ENCODE data around the gene VAV1.
A peak's percentile ranks its signal among the peaks of the same experiment; 100 is the strongest.
"Not testable (repeated sequence)": the region's sequence is repeated elsewhere in the genome, so short reads cannot be mapped to it uniquely, and the experiment has no call there.

Gene VAV1

DNA sequence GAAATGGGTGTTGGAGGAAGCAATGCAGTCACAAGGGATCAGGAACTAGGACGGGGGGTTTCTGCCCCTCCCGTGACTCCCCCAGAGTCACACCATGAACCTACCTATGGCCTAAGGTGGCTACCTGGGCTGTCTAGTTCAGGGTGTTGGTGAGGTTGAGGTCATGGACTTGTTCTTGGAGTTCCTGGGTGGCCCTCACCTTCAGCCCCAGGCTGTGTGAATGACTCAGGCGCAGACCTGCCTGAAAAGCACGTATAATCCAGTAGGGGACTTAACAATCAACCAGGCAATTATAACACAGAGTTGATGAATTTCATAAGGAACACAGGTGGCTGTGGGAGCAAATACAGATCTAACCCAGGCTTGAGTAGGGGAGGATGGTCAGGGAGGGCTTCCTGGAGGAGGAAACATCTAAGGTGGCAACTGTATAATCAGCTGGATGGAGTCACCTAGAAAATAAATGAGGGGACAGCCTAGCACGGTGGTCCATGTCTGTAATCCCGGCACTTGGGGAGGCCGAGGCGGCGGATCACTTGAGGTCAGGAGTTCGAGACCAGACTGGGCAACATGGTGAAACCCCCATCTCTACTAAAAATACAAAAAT, 89.3 kb downstream of the VAV1 start:
- DNase-seq (ENCODE audit: low read depth), result no peak
- H3K4me3 ChIP-seq (ENCODE audit: low read length), result no peak overlapping the region
- TF ChIP-seq, protein P1, sequence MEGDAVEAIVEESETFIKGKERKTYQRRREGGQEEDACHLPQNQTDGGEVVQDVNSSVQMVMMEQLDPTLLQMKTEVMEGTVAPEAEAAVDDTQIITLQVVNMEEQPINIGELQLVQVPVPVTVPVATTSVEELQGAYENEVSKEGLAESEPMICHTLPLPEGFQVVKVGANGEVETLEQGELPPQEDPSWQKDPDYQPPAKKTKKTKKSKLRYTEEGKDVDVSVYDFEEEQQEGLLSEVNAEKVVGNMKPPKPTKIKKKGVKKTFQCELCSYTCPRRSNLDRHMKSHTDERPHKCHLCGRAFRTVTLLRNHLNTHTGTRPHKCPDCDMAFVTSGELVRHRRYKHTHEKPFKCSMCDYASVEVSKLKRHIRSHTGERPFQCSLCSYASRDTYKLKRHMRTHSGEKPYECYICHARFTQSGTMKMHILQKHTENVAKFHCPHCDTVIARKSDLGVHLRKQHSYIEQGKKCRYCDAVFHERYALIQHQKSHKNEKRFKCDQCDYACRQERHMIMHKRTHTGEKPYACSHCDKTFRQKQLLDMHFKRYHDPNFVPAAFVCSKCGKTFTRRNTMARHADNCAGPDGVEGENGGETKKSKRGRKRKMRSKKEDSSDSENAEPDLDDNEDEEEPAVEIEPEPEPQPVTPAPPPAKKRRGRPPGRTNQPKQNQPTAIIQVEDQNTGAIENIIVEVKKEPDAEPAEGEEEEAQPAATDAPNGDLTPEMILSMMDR (conservative IDR thresholded peaks at IDR 0.05; ENCODE audit: low read length), result no peak

DNA sequence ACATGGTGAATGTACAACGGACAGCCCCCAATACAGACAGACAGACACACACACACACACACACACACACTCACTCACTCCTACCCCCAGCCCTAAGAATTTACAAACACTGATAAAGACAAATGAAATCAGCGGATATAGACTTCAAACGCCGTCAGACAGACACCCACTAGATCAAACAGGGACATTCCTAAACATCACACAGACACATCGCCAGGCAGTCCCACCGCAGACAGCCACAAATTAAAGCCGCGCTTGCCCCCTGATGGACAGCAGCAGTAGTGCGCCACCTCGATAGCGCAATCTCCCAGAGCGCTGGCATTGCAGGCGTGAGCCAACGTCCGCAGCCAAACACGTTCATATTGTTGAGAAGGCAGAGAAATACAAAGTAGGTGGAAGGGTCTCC, 90.2 kb downstream of the VAV1 start:
- H3K4me3 ChIP-seq (ENCODE audit: low read length), result peak overlapping the region; percentile 34; the same call in 1 of the 2 replicates
- TF ChIP-seq, protein P1 (conservative IDR thresholded peaks at IDR 0.05; ENCODE audit: low read length), result peak; percentile 87
- peak; percentile 73 for DNase-seq (ENCODE audit: low read depth)

DNA sequence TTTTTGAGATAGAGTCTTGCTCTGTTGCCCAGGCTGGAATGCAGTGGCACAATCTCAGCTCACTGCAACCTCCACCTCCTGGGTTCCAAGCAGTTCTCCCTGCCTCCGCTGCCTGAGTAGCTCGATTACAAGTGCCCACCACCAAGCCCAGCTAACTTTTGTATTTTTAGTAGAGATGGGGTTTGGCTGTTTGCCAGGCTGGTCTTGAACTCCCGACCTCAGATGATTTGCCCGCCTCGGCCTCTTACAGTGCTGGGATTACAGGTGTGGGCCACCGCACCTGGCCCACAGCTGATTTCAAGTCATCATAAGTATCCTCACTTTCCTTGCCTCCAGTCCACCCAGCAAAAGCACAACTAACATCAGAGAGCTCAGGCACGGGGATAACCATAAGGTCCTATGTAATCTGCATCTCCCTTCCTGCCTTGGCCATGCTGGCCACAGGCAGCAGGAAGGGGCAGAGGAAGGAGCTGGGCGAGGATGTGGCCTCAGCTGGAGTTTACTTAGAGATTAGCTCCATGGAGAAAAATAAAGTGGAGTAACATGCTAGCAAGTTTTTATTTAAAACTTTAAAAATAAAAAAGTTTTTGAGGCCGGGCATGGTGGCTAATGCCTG, 91.9 kb downstream of the VAV1 start:
- TF ChIP-seq, protein P1 (conservative IDR thresholded peaks at IDR 0.05; ENCODE audit: low read length), result no peak
- DNase-seq (ENCODE audit: low read depth), result no peak

GRCh38 chr19:6865849-6866248, 93.3 kb downstream of the VAV1 start:
- DNase-seq (ENCODE audit: low read depth), result no peak
- TF ChIP-seq, protein P1 (conservative IDR thresholded peaks at IDR 0.05; ENCODE audit: low read length), result no peak
- H3K4me3 ChIP-seq (ENCODE audit: low read length), result no peak overlapping the region

More for the DNA sequence above, 91.9 kb downstream of the VAV1 start:
- H3K4me3 ChIP-seq (ENCODE audit: low read length), result no peak overlapping the region

DNA sequence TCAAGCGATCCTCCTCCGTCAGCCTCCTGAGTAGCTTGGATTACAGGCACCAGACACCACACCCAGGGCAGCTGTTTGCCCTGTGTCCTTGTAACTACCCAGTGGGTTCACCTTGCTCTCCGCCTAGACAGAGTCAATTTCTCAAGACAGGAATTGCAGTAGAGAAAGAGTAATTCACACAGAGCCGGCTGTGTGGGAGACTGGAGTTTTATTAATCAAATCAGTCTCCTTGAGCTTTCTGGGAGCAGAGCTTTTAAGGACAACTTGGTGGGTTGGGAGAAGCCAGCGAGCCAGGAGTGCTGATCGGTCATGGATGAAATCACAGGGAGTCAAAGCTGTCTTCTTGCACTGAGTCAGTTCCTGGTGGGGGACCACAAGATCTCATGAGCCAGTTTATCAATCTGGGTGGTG, 94.2 kb downstream of the VAV1 start:
- no peak overlapping the region for H3K4me3 ChIP-seq (ENCODE audit: low read length)
- TF ChIP-seq, protein P1 (conservative IDR thresholded peaks at IDR 0.05; ENCODE audit: low read length), result no peak
- no peak for DNase-seq (ENCODE audit: low read depth)

DNA sequence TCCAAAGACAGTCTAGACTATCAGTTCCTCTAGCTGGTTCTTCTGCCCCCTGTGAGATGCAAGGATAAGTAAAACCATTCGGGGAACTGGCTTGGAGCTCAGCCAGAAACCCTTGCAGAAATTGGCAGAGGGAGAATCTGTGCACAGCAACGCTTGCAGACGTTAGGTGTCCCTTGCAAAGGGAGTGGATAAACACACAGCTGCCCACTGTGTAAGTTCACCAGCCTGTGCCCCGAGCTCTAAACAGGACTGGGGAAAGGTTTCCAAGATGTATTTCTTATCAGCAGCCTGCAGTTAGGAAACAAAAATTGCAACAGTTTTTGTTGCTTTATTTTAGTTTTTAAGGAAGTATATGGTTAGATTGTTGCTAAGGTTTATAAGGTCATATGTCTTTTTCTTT, 95.8 kb downstream of the VAV1 start:
- TF ChIP-seq, protein P1 (conservative IDR thresholded peaks at IDR 0.05; ENCODE audit: low read length), result no peak
- DNase-seq (ENCODE audit: low read depth), result no peak
- H3K4me3 ChIP-seq (ENCODE audit: low read length), result no peak overlapping the region

- not testable (repeated sequence) for DNase-seq (ENCODE audit: low read depth); H3K4me3 ChIP-seq (ENCODE audit: low read length)
Observed at GRCh38 chr19:6869151-6869882, 96.8 kb downstream of the VAV1 start.
